HCT116 (cell line): ENCODE data around the gene USP28. TPM values are rescaled to one million over a fixed set of nuclear protein-coding genes. Genes with fewer than 3 reads are reported as not detected.

Experiments used
- ATAC-seq: fragments of 200-7000 bp; cut with Tn5 transposase; 2 replicates; pipeline ENCODE4 v1.9.1; 2020; ENCODE audit warnings: mild to moderate bottlenecking, moderate library complexity
- BruUV-seq: library from RNA; stranded (reverse); fragments of 400-500 nt; replicated peaks from 2 replicates; lab custom pipeline; 2021; lab: Mats Ljungman, UMichigan
- CTCF ChIA-PET: fragments of 300-600 bp; sonication (Branson Sonifier 250); formaldehyde crosslinking; loops from one replicate; lab custom pipeline; 2021; ENCODE audit warnings: antibody characterized with exemption; lab: Charles Lee
- POLR2A ChIA-PET: fragments of 300-600, 350-600 bp; sonication (Branson Sonifier 250); formaldehyde crosslinking; loops from one replicate; lab custom pipeline; 2021; ENCODE audit warnings: antibody characterized with exemption; lab: Charles Lee
- RAD21 ChIA-PET, 2 experiments: fragments of 300-600 bp; sonication (Branson Sonifier 250); formaldehyde crosslinking; loops; one replicate each; lab custom pipeline; 2023; ENCODE audit warnings: low total read pairs in 2 of 2; ENCODE audit not compliant: uncharacterized antibody in 2 of 2, unreplicated experiment in 2 of 2, low non-redundant PET in 1 of 2; lab: Charles Lee
- DNase-seq: peaks from one replicate; pipeline ENCODE4 v3.0.0-alpha.2; 2010; ENCODE audit warnings: low read depth, low spot score
- H2AFZ ChIP-seq: fragments of 200-600 bp; shearing (Covaris generic), sonication (generic); 2 replicates; pipeline ENCODE4 v1.6.1; 2017; ENCODE audit warnings: low read depth, mixed run types, mixed read lengths, antibody characterized with exemption, low read length; ENCODE audit not compliant: poor library complexity, severe bottlenecking
- H3K27ac ChIP-seq: 2 replicates; pipeline ENCODE4 v1.5.1; 2012; ENCODE audit warnings: low read depth, low read length
- H3K27me3 ChIP-seq: fragments of 200-600 bp; sonication (generic); 2 replicates; pipeline ENCODE4 v1.6.1; 2016; ENCODE audit warnings: mixed run types, low read length, mixed read lengths; ENCODE audit not compliant: insufficient read depth
- H3K36me3 ChIP-seq, 2 experiments: fragments of 200-500 bp in 1 of 2; fragments of 200-600 bp in 1 of 2; sonication (Bioruptor generic) in 1 of 2; sonication (generic) in 1 of 2; 2 replicates each; pipeline versions ENCODE4 v1.5.1 to v1.6.1; 2014 to 2016; ENCODE audit warnings: low read length in 2 of 2, inconsistent platforms in 1 of 2, mixed read lengths in 1 of 2, mixed run types in 1 of 2; ENCODE audit not compliant: insufficient read depth in 2 of 2, control insufficient read depth in 1 of 2
- H3K4me1 ChIP-seq, 2 experiments: fragments of 200-600 bp in 1 of 2; sonication (generic) in 1 of 2; 2 replicates each; pipeline versions ENCODE4 v1.5.1 to v1.6.1; 2012 to 2017; ENCODE audit warnings: low read length in 2 of 2, inconsistent platforms in 1 of 2, mild to moderate bottlenecking in 1 of 2, mixed read lengths in 1 of 2, mixed run types in 1 of 2, moderate library complexity in 1 of 2; ENCODE audit not compliant: insufficient read depth in 2 of 2, control insufficient read depth in 1 of 2
- H3K4me2 ChIP-seq: fragments of 200-600 bp; sonication (generic); 2 replicates; pipeline ENCODE4 v1.6.1; 2017; ENCODE audit warnings: mixed run types, low read length, mixed read lengths
- H3K4me3 ChIP-seq, 2 experiments: fragments of 200-600 bp in 1 of 2; sonication (generic) in 1 of 2; replicated peaks in 1 of 2; 2 replicates each; pipeline ENCODE4 v1.5.1; 2011 to 2016; ENCODE audit warnings: low read length in 2 of 2, control low read depth in 1 of 2, low read depth in 1 of 2, mild to moderate bottlenecking in 1 of 2, mixed read lengths in 1 of 2, mixed run types in 1 of 2
- H3K79me2 ChIP-seq: fragments of 200-600 bp; sonication (generic); 2 replicates; pipeline ENCODE4 v1.6.1; 2017; ENCODE audit warnings: mild to moderate bottlenecking, mixed run types, low read length, moderate library complexity, mixed read lengths; ENCODE audit not compliant: insufficient read depth
- H3K9ac ChIP-seq: fragments of 200-600 bp; sonication (generic); 2 replicates; pipeline ENCODE4 v1.6.1; 2016; ENCODE audit warnings: low read length, mixed read lengths
- H3K9me2 ChIP-seq: fragments of 200-600 bp; sonication (generic), shearing (Covaris generic); 2 replicates; pipeline ENCODE4 v1.6.1; 2017; ENCODE audit warnings: mixed run types, mild to moderate bottlenecking, moderate library complexity; ENCODE audit not compliant: insufficient read depth
- H3K9me3 ChIP-seq, 2 experiments: fragments of 200-500 bp in 1 of 2; fragments of 200-600 bp in 1 of 2; sonication (Bioruptor generic) in 1 of 2; sonication (generic) in 1 of 2; 2 replicates each; pipeline ENCODE4 v1.6.1; 2014 to 2017; ENCODE audit warnings: low read length in 2 of 2, mixed read lengths in 2 of 2, inconsistent platforms in 1 of 2, low read depth in 1 of 2, mild to moderate bottlenecking in 1 of 2, mixed run types in 1 of 2, moderate library complexity in 1 of 2; ENCODE audit not compliant: control insufficient read depth in 1 of 2, insufficient read depth in 1 of 2
- H4K20me1 ChIP-seq: fragments of 200-600 bp; sonication (generic), shearing (Covaris generic); 2 replicates; pipeline ENCODE4 v1.6.1; 2017; ENCODE audit warnings: mixed run types, mild to moderate bottlenecking, moderate library complexity; ENCODE audit not compliant: insufficient read depth
- CBX3 ChIP-seq: IDR thresholded peaks from 2 replicates; pipeline ENCODE4 v1.6.1; 2012; ENCODE audit warnings: low read depth
- CEBPB ChIP-seq: IDR thresholded peaks from 2 replicates; pipeline ENCODE4 v1.6.1; 2012; ENCODE audit warnings: low read depth
- EGR1 ChIP-seq: IDR thresholded peaks from 2 replicates; pipeline ENCODE4 v1.6.1; 2012; ENCODE audit warnings: low read depth
- EZH2 ChIP-seq: fragments of 200-600 bp; sonication (generic); IDR thresholded peaks from 2 replicates; pipeline ENCODE4 v1.6.1; 2017; ENCODE audit warnings: antibody characterized with exemption, mixed run types
- EZH2phosphoT487 ChIP-seq: fragments of 200-600 bp; IDR thresholded peaks from 2 replicates; pipeline ENCODE4 v1.6.1; 2018; ENCODE audit warnings: antibody characterized with exemption, borderline replicate concordance
- JUND ChIP-seq: IDR thresholded peaks from 2 replicates; pipeline ENCODE4 v1.6.1; 2012
- POLR2A ChIP-seq: IDR thresholded peaks from 2 replicates; pipeline ENCODE4 v1.7.0; 2011; ENCODE audit warnings: borderline replicate concordance; ENCODE audit not compliant: insufficient read depth, insufficient read length; ENCODE audit errors: extremely low read depth
- POLR2AphosphoS5 ChIP-seq: IDR thresholded peaks from 2 replicates; pipeline ENCODE4 v1.6.1; 2011; ENCODE audit warnings: mild to moderate bottlenecking, low read depth, low read length, moderate library complexity
- RAD21 ChIP-seq: IDR thresholded peaks from 2 replicates; pipeline ENCODE4 v1.6.1; 2012; ENCODE audit warnings: low read depth, mild to moderate bottlenecking
- SIN3A ChIP-seq: IDR thresholded peaks from 2 replicates; pipeline ENCODE4 v1.6.1; 2012; ENCODE audit warnings: low read depth
- SP1 ChIP-seq: IDR thresholded peaks from 2 replicates; pipeline ENCODE4 v1.6.1; 2012; ENCODE audit warnings: low read depth
- SRF ChIP-seq: IDR thresholded peaks from 2 replicates; pipeline ENCODE4 v1.6.1; 2012; ENCODE audit warnings: low read depth
- TCF7L2 ChIP-seq: IDR thresholded peaks from 2 replicates; pipeline ENCODE4 v1.7.0; 2011; ENCODE audit warnings: borderline replicate concordance, inconsistent platforms; ENCODE audit not compliant: insufficient read depth, insufficient read length; ENCODE audit errors: extremely low read depth
- YY1 ChIP-seq: IDR thresholded peaks from 2 replicates; pipeline ENCODE4 v1.6.1; 2011; ENCODE audit warnings: low read length, low read depth, moderate library complexity, mild to moderate bottlenecking; ENCODE audit not compliant: insufficient replicate concordance; ENCODE audit errors: extremely low read depth
- ZFX ChIP-seq: fragments of 450-650 bp; IDR thresholded peaks from 2 replicates; pipeline ENCODE4 v1.6.1; 2017
- intact Hi-C: fragments of 100-400 bp; cut with micrococcal nuclease; formaldehyde crosslinking; loops from 2 replicates; pipeline ENCODE4 v1.10.0; 2022
- total RNA-seq: library from RNA; stranded (reverse); gene quantifications from one replicate; pipeline ENCODE4 v1.2.1, GENCODE V29; 2021; ENCODE audit not compliant: unreplicated experiment
- TF ChIP-seq, protein P1 (sequence below), 3 experiments: fragments of 200-600 bp in 1 of 3; sonication (generic) in 1 of 3; IDR thresholded peaks in 2 of 3; conservative IDR thresholded peaks in 1 of 3; 2 replicates each; pipeline ENCODE4 v1.5.1; 2012 to 2017; ENCODE audit warnings: low read depth in 2 of 3, low read length in 2 of 3, antibody characterized with exemption in 1 of 3, borderline replicate concordance in 1 of 3, control low read depth in 1 of 3, mild to moderate bottlenecking in 1 of 3, mixed read lengths in 1 of 3, mixed run types in 1 of 3, moderate library complexity in 1 of 3; ENCODE audit not compliant: insufficient read depth in 1 of 3
- TF ChIP-seq, protein P2 (sequence below): IDR thresholded peaks from 2 replicates; pipeline ENCODE4 v1.6.1; 2012

Gene USP28
- total RNA-seq, 1 experiment from 2014 or later = 23.5 TPM

DNA sequence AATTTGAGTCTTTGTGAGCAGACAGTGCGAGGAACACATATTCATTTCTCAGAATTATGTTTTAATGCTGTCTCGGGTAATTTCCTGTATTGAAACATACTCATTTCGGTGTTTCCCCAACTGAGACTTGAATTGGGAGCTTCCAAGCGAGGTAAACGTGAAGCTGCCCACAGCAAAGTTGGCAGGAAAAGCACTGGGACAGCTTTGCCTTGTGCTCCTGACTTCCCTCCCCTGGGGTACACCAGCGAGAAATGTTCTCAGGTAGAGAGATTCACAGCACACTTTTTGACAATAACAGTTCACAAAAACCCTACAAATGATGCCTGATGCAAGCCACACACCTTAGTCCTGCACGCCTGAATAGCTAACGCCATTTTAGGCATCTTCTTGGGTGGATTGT, 32.3 kb upstream of the USP28 start:
- intact Hi-C loops = loop anchor here (10.0 kb wide), 1 partner anchor 257 kb away; no protein-coding TSS in a partner anchor
- no peaks in the 10 kb centered on the region for H3K9me3 ChIP-seq
- ATAC-seq = no peak
- no peak overlapping the region for H3K4me3 ChIP-seq
- H3K27ac ChIP-seq = no peak overlapping the region
- no peak overlapping the region for H3K9ac ChIP-seq
- no peak overlapping the region for H3K4me2 ChIP-seq
- POLR2A ChIA-PET = no interaction called here
- H3K79me2 ChIP-seq = no peaks in the 10 kb centered on the region
- no peaks in the 10 kb centered on the region for H4K20me1 ChIP-seq
- RAD21 ChIA-PET = no interaction called here
- CTCF ChIA-PET = interaction anchor here (1.0 to 4.9 kb wide), 6 partner anchors 9 to 357 kb away, joined by 3 to 38 read pairs (median 4); no protein-coding TSS in a partner anchor
- no peaks in the 10 kb centered on the region for H3K36me3 ChIP-seq
- H3K4me1 ChIP-seq = no peaks in the 10 kb centered on the region
- BruUV-seq = no TSS peak
- no peak for TF ChIP-seq ZFX
- TF ChIP-seq EGR1 = no peak
- TF ChIP-seq, protein P1, sequence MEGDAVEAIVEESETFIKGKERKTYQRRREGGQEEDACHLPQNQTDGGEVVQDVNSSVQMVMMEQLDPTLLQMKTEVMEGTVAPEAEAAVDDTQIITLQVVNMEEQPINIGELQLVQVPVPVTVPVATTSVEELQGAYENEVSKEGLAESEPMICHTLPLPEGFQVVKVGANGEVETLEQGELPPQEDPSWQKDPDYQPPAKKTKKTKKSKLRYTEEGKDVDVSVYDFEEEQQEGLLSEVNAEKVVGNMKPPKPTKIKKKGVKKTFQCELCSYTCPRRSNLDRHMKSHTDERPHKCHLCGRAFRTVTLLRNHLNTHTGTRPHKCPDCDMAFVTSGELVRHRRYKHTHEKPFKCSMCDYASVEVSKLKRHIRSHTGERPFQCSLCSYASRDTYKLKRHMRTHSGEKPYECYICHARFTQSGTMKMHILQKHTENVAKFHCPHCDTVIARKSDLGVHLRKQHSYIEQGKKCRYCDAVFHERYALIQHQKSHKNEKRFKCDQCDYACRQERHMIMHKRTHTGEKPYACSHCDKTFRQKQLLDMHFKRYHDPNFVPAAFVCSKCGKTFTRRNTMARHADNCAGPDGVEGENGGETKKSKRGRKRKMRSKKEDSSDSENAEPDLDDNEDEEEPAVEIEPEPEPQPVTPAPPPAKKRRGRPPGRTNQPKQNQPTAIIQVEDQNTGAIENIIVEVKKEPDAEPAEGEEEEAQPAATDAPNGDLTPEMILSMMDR (IDR thresholded peaks at IDR 0.05 in 2 of 3, conservative IDR thresholded peaks at IDR 0.05 in 1 of 3; ENCODE audit: borderline replicate concordance in 1 of 3, insufficient read depth in 1 of 3, low read depth in 2 of 3, low read length in 2 of 3) = no peak
- TF ChIP-seq, protein P2, sequence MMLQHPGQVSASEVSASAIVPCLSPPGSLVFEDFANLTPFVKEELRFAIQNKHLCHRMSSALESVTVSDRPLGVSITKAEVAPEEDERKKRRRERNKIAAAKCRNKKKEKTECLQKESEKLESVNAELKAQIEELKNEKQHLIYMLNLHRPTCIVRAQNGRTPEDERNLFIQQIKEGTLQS = no peak
- no peak for TF ChIP-seq CEBPB
- no peak for TF ChIP-seq RAD21
- TF ChIP-seq, all 23 proteins: peak for 0
- H3K27me3 ChIP-seq = peaks cover 15% of the 10 kb centered on the region; the same call in 1 of the 2 replicates
- H2AFZ ChIP-seq = no peak overlapping the region
- no peak for DNase-seq
- no peaks in the 10 kb centered on the region for H3K9me2 ChIP-seq

DNA sequence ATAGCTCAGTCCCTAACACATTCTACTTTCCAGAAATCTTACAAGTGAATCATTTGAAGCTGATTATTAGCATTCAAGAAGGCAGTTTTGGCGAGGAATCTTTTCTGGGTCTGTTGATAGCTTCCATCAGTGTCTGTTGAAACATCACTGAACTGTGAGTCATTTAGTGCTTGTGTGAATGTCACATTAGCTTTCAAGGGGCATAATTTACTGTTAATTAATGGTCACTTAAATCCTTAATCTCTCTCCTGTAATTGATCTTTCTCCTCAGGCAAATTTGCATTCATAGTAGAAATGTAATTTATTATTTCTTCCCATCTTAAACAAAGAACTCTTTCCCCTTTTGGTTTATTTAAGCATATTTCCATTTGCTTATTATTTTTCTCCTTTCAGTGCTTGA, 31.8 kb upstream of the USP28 start:
- intact Hi-C loops = loop anchor here (10.0 kb wide), 1 partner anchor 258 kb away; no protein-coding TSS in a partner anchor
- ATAC-seq (no peak), DNase-seq (no peak)
- Histone ChIP-seq H3K9me2 (no peaks in the 10 kb centered on the region), H3K27ac (no peak overlapping the region), H3K4me1 (no peaks in the 10 kb centered on the region), H3K27me3 (peaks cover 15% of the 10 kb centered on the region; the same call in 1 of the 2 replicates), H3K4me3 (no peak overlapping the region), H3K79me2 (no peaks in the 10 kb centered on the region), H4K20me1 (no peaks in the 10 kb centered on the region), H3K9ac (no peak overlapping the region), H2AFZ (no peak overlapping the region), H3K36me3 (no peaks in the 10 kb centered on the region), H3K4me2 (no peak overlapping the region), H3K9me3 (no peaks in the 10 kb centered on the region)
- ChIA-PET CTCF (interaction anchor here (1.0 to 4.9 kb wide), 7 partner anchors 9 to 357 kb away, joined by 3 to 38 read pairs (median 4); no protein-coding TSS in a partner anchor), RAD21 (no interaction called here), POLR2A (interaction anchor here (0.9 kb wide), 1 partner anchor 68 kb away, joined by 3 read pairs; the partner anchor contains the start of gene HTR3A)
- no peak for TF ChIP-seq YY1
- TF ChIP-seq EZH2phosphoT487 = no peak
- no peak for TF ChIP-seq EZH2
- no peak for TF ChIP-seq SRF
- no peak for TF ChIP-seq POLR2AphosphoS5
- no peak for TF ChIP-seq TCF7L2
- no peak for TF ChIP-seq CBX3
- TF ChIP-seq EGR1 = no peak
- no peak for TF ChIP-seq SP1
- TF ChIP-seq SIN3A = no peak
- TF ChIP-seq POLR2A = no peak
- TF ChIP-seq ZFX = no peak
- TF ChIP-seq CEBPB = no peak
- TF ChIP-seq JUND = no peak
- no TSS peak for BruUV-seq
